GM21360 (cell line): ENCODE data around the gene C1orf159.

Source experiments
- ATAC-seq: cut with Tn5 transposase; IDR thresholded peaks from one replicate; pipeline ENCODE4 v1.9.1; 2021; ENCODE audit warnings: mild to moderate bottlenecking, moderate library complexity; ENCODE audit not compliant: unreplicated experiment

C1orf159 gene

GRCh38 chr1:1094981-1095380, 20.9 kb downstream of the C1orf159 start:
- no peak for ATAC-seq

GRCh38 chr1:1093610-1093943, 22.3 kb downstream of the C1orf159 start:
- ATAC-seq, result no peak

DNA sequence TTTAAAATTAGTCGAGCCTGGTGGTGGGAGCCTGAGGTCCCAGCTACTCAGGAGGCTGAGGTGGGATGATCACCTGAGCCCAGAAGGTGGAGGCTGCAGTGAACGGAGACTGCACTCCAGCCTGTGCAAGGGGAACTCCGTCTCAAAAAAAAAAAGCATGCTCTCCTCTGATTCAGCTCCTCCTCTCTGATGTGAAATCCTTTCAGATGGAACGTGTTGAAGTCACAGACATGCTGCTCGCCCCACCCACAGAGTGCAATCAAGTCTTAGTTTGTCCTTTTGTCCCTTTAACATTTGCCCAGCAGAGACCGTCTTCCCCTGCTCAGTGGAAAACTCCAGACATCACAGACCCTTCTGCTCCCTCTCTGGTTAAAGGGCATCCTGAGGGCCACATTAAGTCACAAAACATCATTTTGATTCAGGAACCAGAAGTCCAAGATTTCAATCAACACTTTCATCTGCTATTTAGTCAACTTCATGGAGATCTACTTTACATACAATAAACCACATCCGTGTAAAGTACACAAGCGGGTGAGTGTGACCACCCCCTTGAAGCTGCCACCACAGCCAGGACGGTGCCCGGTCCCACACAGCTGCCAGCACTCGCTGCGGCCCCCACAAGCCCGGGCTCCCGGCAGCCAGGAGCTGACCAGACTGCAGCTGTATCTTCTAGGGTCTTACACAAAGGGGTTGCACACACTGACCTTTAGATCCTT, 22.8 kb downstream of the C1orf159 start:
- no peak for ATAC-seq

DNA sequence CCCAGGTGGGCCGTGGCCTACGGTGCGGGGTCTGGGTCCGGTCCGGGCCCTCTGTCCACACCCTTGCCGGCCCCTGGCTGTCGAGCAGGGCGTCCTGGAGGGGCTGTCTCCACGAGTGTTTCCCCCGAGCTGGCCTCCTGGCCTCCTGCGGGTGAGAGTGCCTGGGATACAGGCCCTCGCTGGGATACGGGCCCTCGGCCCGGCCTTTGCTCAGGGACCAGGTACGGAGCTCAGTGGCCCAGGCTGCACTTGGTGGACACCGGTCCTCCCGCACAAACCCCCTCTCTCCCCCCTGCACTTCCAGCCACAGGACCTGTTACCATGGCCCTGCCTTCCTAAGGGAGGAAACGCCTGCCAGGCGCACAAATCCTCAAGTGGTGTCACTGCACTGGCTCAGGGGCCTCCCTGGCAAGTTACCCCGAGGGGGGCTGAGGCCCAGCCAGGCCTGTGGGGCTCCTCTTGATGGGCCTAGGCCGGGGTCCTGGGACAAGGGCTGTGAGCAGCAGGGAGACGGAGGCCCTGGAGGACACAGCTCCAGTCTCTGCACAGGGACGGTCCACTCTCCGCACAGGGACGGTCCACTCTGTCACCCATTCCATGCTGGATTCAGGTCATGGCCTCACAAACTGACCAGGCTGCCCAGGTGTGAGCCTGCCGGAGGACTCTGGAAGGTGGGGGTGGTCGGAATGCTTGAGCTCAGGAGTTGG, 23.6 kb downstream of the C1orf159 start:
- no peak for ATAC-seq

GRCh38 chr1:1091344-1092148, 24.3 kb downstream of the C1orf159 start:
- ATAC-seq, result no peak

DNA sequence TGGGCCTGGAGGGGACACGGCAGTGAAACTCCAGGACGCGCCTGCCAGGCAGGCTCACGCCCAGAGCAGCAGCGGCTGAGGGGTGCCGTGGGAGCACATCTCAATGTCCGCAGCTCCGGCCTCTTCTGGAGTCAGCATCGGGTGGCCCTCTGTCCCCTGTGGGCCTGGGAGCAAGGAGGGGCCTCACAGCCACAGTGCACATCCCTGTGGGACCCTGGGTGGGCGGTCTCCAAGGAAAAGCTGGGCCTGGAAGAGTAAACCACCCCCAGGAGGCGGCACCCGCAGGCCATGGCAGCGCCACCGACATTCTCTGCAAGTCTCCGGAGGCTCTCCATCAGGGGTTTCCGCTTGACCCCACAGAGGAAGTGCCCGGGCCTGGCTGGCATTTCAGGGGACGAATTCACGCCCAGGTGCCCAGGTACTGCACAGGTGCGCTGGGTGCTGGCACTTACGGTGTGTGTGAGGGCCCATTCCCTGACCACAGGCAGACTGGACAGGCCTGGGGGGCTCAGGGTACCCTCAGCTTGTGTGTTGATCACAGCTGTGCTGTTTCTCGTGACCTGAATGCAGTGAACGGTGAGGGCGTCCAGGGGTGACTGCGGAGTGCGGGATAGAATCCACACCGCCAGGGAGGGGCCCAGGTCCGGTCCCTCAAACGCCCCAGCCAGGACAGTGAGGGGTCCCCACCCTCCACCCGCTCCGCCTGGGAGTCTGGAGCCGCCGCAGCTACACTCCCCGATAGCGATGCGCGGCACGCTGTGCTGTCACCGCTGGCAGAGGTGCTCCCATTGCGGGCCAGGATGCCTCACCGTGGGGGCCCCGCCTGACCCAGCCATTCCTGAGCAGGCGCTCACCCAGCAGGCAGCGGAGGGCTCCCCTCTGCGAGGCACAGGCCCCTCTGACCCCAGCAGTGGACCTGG, 25.2 kb downstream of the C1orf159 start:
- no peak for ATAC-seq

DNA sequence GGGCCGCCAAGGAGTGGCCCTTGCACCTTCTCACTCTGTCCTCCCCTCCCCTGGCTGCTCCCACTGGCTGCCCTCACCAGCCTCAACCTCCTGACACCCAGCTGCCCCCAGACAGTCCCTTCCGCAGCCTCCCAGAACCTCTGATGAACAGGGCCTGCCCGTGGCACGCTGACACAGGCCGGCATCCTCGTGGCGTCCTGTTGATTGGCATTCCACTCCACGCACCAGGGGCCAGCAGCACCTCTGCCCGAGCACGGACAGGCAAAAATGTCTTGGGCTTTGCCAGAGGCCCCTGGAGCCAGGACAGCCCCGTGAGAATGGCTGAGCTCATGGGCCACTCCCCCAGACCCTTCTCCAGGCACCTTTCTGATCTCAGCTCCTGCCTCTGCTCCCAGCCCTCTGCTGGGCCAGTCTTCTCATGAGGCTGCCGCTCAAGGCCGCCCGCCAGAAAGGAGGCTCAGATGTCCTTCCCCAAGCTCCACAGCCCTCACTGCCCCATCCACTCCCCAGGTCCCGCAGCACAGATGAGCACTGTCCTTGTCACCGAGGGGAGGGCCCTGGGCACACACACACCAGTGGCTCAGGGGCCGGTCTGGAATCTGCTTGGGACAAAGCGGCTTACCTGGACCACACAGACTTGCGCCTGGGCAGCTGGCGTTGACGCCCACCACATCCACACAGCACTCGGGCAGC, 26.0 kb downstream of the C1orf159 start:
- ATAC-seq, result no peak

- ATAC-seq, result no peak
Measured at GRCh38 chr1:1088801-1089680, 26.8 kb downstream of the C1orf159 start.

- ATAC-seq, result no peak
Measured at GRCh38 chr1:1088029-1088800, 27.7 kb downstream of the C1orf159 start.

GRCh38 chr1:1087351-1088028, 28.4 kb downstream of the C1orf159 start:
- ATAC-seq, result no peak

- ATAC-seq, result no peak
Measured at GRCh38 chr1:1086911-1087341, 29.0 kb downstream of the C1orf159 start.

DNA sequence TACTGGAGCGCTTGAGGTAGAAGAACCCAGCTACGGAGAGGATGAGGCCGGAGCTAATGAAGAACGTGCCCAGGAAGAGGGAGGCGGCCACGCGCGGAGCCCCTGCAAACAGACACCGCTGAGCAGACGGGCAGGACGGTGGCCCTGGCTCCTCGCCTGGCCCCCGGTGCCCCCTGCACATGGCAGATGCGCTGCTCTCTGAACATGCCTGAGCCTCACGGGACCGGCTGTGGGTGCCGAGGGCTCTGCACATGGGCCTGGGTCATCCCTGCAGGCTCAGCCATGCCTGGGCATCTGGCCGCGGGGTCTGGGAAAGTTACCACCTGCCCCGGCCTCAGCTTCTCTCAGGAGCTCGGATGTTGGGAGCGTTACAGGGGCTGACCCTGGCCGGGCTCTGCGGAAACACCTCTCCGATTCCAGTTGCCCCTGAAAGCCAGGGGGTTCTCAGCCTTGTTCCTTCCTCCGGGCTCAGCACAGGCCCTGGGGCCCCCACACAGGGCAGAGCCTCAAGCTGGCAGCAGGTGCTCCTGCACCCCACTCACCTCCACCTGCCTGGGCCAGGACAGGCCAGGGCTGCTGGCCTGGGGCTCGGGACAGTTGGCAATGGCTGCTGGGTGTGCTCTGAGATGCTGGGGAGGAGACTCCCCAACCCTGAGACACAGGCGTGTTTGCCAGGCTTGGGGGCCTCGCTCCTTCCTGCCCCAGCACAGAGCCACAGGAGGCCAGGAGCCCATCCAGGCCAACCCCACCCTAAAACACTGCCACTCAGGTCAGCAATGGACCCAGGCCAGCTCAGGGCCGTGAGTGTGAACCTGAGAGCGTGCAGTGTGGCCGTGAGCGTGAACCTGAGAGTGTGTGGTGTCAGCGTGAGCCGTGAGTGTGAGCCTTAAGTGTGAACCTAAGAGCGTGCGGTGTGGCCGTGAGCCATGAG, 29.7 kb downstream of the C1orf159 start:
- no peak for ATAC-seq

DNA sequence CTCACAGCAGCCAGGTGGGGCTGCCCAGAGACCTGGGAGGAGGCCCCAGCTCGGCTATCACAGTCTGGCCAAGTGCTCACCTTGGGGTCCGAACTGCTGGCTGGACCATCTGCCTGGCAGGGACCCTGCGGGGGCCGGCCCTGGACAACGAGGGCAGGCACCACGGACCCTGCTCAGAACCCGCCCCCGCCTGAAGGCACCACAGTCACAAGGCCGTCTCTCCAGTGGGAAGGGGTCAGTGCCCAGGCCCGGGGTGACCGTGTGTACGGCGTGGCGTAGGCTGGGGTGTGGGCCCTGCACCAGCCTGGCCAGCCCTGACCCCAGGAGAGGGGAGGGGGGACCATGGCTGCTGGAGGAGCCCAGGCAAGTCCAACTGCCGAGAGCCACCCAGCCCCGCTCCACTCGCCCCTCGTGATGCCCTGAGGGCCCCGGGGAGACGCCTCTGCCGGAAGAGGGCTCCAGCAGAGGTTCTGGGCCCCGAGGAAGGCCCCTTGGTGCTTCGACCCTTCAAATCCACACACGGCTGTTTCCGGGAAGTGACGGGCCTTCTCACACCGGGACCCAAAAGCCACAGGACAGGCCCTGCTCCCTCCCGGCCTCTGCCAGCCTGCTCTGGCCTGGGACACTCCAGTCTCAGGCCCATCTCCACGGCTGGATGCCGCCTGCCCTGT, 30.6 kb downstream of the C1orf159 start:
- ATAC-seq, result no peak

- ATAC-seq, result no peak
Measured at GRCh38 chr1:1084372-1085170, 31.3 kb downstream of the C1orf159 start.
